Measurements from ENCODE around the gene PRIM2. TPM values are rescaled to one million over a fixed set of nuclear protein-coding genes. Genes with fewer than 3 reads are reported as not detected.
A peak's percentile ranks its signal among the peaks of the same experiment; 100 is the strongest.
"Not testable (repeated sequence)": the region's sequence is repeated elsewhere in the genome, so short reads cannot be mapped to it uniquely, and the experiment has no call there.

PRIM2 gene
- total and polyA plus RNA-seq, 2 experiments from 2014 or later, result 27.9 to 61.3 TPM

DNA sequence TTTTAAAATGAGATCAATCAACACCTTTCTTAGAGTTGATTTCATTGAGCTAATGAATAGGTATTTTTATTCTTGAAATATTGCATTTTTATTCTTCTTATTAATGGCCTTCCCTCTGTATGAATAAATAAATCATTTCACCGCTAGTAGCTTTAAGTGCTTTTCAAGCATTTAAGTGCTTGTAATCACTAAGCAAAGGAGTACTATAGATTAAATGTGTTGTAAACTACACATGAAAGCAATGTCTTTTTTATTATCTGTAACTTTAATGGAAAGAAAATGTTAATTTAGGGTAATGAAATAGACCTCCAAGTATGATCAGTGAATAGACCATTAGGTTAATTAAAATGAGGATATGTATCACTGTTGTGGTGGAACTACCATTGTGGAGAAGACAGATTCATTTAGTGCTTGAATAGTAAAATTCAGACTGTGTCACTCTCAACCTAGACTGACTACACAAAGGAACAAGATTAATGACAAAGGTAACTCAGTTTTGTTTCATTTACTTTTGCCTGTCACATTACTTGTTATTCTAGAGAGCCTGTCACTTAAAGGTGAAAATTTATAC lies 132.2 kb downstream of the PRIM2 start:
- H3K4me2 ChIP-seq (ENCODE audit: unreplicated experiment); H3K36me3 ChIP-seq (ENCODE audit: low read depth); H2AFZ ChIP-seq; H3F3A ChIP-seq (ENCODE audit: insufficient read depth); H3K9me3 ChIP-seq (ENCODE audit: low read depth); H3K4me3 ChIP-seq; H3K27ac ChIP-seq; H3K4me1 ChIP-seq (ENCODE audit: insufficient read depth); H4K20me1 ChIP-seq (ENCODE audit: insufficient read depth); in situ Hi-C loops (cut with MboI); H3K9ac ChIP-seq; DNase-seq; H3K27me3 ChIP-seq (replicated peaks; ENCODE audit: insufficient read depth); H3K9me2 ChIP-seq (ENCODE audit: insufficient read depth): not testable (repeated sequence)
- peaks cover 52% of the 10 kb centered on the region for H3K79me2 ChIP-seq (ENCODE audit: insufficient read depth)
- 98 to 100% methylated on average over 1 of the region's 1 CpG for WGBS, 2 experiments (ENCODE audit: low coverage in 1 of 2, low lambda C conversion rate in 2 of 2, missing lambda C conversion rate in 2 of 2)

DNA sequence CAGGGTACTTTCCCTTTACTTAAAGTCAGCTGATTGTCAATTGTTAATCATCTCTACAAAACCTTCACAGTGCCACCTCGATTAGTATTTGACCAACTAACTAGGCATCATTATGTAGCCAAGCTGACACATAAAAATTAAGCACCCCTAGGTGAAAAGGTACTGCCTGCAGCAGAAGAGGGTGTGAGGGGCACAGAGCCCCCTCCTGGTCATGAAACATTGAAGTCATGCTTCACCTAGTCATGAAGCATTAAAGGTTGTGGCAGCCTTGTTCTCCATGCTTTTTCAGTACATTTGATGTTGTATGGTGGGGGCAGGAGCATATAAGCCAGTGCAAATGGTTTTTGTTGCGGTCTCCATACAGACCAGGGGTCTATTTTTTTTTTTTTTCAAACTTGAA lies 142.4 kb downstream of the PRIM2 start:
- H3K27ac ChIP-seq; H3K9me3 ChIP-seq (ENCODE audit: low read depth); H3K9ac ChIP-seq; H3K9me2 ChIP-seq (ENCODE audit: insufficient read depth); H3F3A ChIP-seq (ENCODE audit: insufficient read depth); DNase-seq; H3K27me3 ChIP-seq (replicated peaks; ENCODE audit: insufficient read depth); H4K20me1 ChIP-seq (ENCODE audit: insufficient read depth); H2AFZ ChIP-seq; H3K4me2 ChIP-seq (ENCODE audit: unreplicated experiment); in situ Hi-C loops (cut with MboI); H3K36me3 ChIP-seq (ENCODE audit: low read depth); H3K4me3 ChIP-seq: not testable (repeated sequence)
- WGBS, 2 experiments (ENCODE audit: low coverage in 1 of 2, low lambda C conversion rate in 2 of 2, missing lambda C conversion rate in 2 of 2), result 93 to 96% methylated on average over 2 of the region's 2 CpGs
- Histone ChIP-seq H3K4me1 (ENCODE audit: insufficient read depth) (peaks cover 11% of the 10 kb centered on the region; the same call in 1 of the 2 replicates), H3K79me2 (ENCODE audit: insufficient read depth) (peaks cover 40% of the 10 kb centered on the region)

DNA sequence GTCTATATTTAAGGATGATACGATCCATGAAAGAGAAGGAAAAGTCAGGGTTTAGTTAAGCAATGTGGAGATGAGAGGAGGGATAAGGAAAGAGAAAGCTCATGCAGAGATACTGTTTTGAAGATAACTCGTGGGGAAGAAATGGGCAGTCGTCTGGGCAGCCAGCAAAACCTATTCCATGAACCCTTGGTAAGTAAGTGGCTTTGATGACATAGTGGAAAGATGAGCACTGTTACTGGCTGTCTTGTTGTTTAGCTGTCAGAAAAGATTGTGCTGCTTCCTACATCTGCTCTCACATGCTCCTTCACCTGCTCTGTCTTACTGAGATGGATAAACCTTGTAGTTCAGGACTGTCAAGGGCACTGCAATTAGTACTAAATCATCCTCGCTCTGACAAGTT lies 143.6 kb downstream of the PRIM2 start:
- H3K79me2 ChIP-seq (ENCODE audit: insufficient read depth), result peaks cover 46% of the 10 kb centered on the region
- H3K4me3 ChIP-seq; H4K20me1 ChIP-seq (ENCODE audit: insufficient read depth); H3K27ac ChIP-seq; H3K4me2 ChIP-seq (ENCODE audit: unreplicated experiment); H3K9me2 ChIP-seq (ENCODE audit: insufficient read depth); H3K36me3 ChIP-seq (ENCODE audit: low read depth); H3K9me3 ChIP-seq (ENCODE audit: low read depth); H2AFZ ChIP-seq; DNase-seq; H3F3A ChIP-seq (ENCODE audit: insufficient read depth); H3K9ac ChIP-seq; H3K27me3 ChIP-seq (replicated peaks; ENCODE audit: insufficient read depth); in situ Hi-C loops (cut with MboI): not testable (repeated sequence)
- 54 to 63% methylated on average over 4 of the region's 4 CpGs for WGBS, 2 experiments (ENCODE audit: low coverage in 1 of 2, low lambda C conversion rate in 2 of 2, missing lambda C conversion rate in 2 of 2)
- H3K4me1 ChIP-seq (ENCODE audit: insufficient read depth), result peaks cover 11% of the 10 kb centered on the region; the same call in 1 of the 2 replicates

DNA sequence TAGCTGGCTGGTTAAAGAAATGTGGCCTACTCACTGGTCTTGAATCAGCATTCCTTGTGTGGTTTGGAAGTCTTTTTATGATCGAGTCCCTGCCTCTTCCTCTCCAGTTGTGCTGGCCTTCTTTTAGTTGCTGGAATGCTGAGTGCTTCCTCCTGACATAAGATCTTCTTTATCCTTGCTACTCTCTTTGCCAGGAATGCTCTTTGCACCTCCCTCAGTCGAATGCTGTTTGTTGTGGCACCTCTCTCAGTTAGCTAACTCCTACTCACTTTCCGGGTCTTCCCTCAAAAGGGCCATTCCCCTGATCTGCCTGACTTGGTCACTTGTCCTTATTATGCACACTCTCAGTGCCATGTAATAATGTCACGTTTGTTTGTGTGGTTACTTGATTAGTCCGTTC lies 146.4 kb downstream of the PRIM2 start:
- H3K36me3 ChIP-seq (ENCODE audit: low read depth); H3K9ac ChIP-seq; H3K9me3 ChIP-seq (ENCODE audit: low read depth); H4K20me1 ChIP-seq (ENCODE audit: insufficient read depth); H3K4me3 ChIP-seq; H3K27me3 ChIP-seq (replicated peaks; ENCODE audit: insufficient read depth); H3F3A ChIP-seq (ENCODE audit: insufficient read depth); in situ Hi-C loops (cut with MboI); H2AFZ ChIP-seq; H3K4me2 ChIP-seq (ENCODE audit: unreplicated experiment); H3K9me2 ChIP-seq (ENCODE audit: insufficient read depth): not testable (repeated sequence)
- WGBS, 2 experiments (ENCODE audit: low coverage in 1 of 2, low lambda C conversion rate in 2 of 2, missing lambda C conversion rate in 2 of 2), result 64 to 73% methylated on average over 5 of the region's 5 CpGs
- Histone ChIP-seq H3K79me2 (ENCODE audit: insufficient read depth) (peaks cover 66% of the 10 kb centered on the region), H3K27ac (peak overlapping the region; percentile 24; the same call in 1 of the 2 replicates), H3K4me1 (ENCODE audit: insufficient read depth) (peaks cover 11% of the 10 kb centered on the region; the same call in 1 of the 2 replicates)
- peak; percentile 8 for DNase-seq

DNA sequence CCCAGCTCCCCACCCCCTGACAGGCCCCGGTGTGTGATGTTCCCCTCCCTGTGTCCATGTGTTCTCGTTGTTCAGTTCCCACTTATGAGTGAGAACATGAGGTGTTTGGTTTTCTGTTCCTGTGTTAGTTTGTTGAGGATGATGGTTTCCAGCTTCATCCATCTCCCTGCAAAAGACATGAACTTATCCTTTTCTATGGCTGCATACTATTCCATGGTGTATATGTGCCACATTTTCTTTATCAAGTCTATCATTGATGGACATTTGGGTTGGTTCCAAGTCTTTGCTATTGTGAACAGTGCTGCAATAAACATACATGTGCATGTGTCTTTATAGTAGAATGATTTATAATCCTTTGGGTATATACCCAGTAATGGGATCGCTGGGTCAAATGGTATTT lies 148.5 kb downstream of the PRIM2 start:
- Histone ChIP-seq H3F3A (ENCODE audit: insufficient read depth) (peaks cover 12% of the 10 kb centered on the region), H3K4me1 (ENCODE audit: insufficient read depth) (peaks cover 19% of the 10 kb centered on the region), H3K79me2 (ENCODE audit: insufficient read depth) (peaks cover 83% of the 10 kb centered on the region)
- H3K27ac ChIP-seq; H3K4me3 ChIP-seq; H2AFZ ChIP-seq; H3K36me3 ChIP-seq (ENCODE audit: low read depth); H3K4me2 ChIP-seq (ENCODE audit: unreplicated experiment); H3K27me3 ChIP-seq (replicated peaks; ENCODE audit: insufficient read depth); H3K9me2 ChIP-seq (ENCODE audit: insufficient read depth); in situ Hi-C loops (cut with MboI); H4K20me1 ChIP-seq (ENCODE audit: insufficient read depth); DNase-seq; H3K9me3 ChIP-seq (ENCODE audit: low read depth); H3K9ac ChIP-seq: not testable (repeated sequence)
- WGBS, 2 experiments (ENCODE audit: low coverage in 1 of 2, low lambda C conversion rate in 2 of 2, missing lambda C conversion rate in 2 of 2), result 94 to 98% methylated on average over 3 of the region's 3 CpGs

All from GM23248 (cell line).